ENCODE results near the gene IPCEF1. TPM values are rescaled to one million over a fixed set of nuclear protein-coding genes. Genes with fewer than 3 reads are reported as not detected.

IPCEF1 gene
- total and polyA plus RNA-seq, 4 donors, result 0.85 to 18.1 (median 3.6) TPM

DNA sequence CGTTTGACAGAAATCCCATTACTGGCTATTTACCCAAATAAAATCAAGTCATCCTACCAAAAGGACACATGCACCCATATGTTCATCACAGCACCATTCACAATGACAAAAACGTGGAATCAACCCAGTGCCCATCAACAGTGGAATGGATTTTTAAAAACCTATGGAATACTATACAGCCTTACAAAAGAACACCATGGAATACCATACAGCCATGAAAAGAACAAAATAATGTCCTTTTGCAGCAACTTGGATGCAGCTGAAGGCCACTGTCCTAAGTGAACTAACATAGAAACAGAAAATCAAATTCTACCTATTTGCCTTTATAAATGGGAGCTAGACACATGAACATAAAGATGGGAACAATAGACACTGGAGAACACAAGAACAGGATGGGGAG, 17.4 kb upstream of the IPCEF1 start:
- no peak overlapping the region for H3K9ac ChIP-seq (ENCODE audit: insufficient read depth in 1 of 2, low read length in 2 of 2)
- H3K4me1 ChIP-seq (ENCODE audit: control insufficient read depth in 5 of 5, insufficient read depth in 5 of 5, low read length in 5 of 5), result peaks cover 0 to 32% (median 0%) of the 10 kb centered on the region in 5 donors
- H3K27ac ChIP-seq (ENCODE audit: low read depth in 1 of 2, low read length in 1 of 2), result no peak overlapping the region
- no peak for ATAC-seq (ENCODE audit: insufficient read depth, low FRiP score)
- no peak overlapping the region for H3K4me3 ChIP-seq
- no peak for DNase-seq
- WGBS, 2 donors, result 78 to 97% methylated on average over 2 of the region's 2 CpGs
- TF ChIP-seq CTCF (IDR thresholded peaks at IDR 0.05; ENCODE audit: control extremely low read depth, extremely low read depth), result no peak
- H3K27me3 ChIP-seq (ENCODE audit: control insufficient read depth in 3 of 3, insufficient read depth in 3 of 3, low read length in 2 of 3), result no peaks in the 10 kb centered on the region
- no peaks in the 10 kb centered on the region for H3K36me3 ChIP-seq (ENCODE audit: control insufficient read depth in 4 of 4, insufficient read depth in 4 of 4, low read length in 4 of 4)
- H3K9me3 ChIP-seq (ENCODE audit: control insufficient read depth in 4 of 4, insufficient read depth in 3 of 4, low read length in 3 of 4), result no peaks in the 10 kb centered on the region

DNA sequence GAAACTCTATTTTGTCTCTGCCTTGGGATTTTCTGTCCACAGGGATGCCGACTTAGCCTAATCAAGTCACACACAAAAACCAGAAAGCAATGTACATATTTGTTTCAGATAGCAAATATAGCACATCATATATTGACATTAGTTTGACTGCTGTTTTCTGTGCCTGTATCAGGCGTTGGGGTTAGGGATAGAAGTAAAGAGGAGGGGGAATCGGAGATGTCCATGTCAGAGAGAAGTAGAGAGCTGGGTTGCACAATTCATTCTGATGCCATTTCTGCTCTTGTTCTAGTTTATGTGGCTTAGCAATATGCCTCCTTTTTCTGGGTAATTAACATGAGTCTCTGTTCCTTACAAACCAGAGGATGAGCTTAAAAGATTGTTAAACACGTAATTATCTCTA, 14.7 kb upstream of the IPCEF1 start:
- ATAC-seq (ENCODE audit: insufficient read depth, low FRiP score), result no peak
- Histone ChIP-seq H3K27me3 (ENCODE audit: control insufficient read depth in 3 of 3, insufficient read depth in 3 of 3, low read length in 2 of 3) (no peaks in the 10 kb centered on the region), H3K9me3 (ENCODE audit: control insufficient read depth in 4 of 4, insufficient read depth in 3 of 4, low read length in 3 of 4) (no peaks in the 10 kb centered on the region), H3K36me3 (ENCODE audit: control insufficient read depth in 4 of 4, insufficient read depth in 4 of 4, low read length in 4 of 4) (no peaks in the 10 kb centered on the region), H3K4me3 (no peak overlapping the region), H3K4me1 (ENCODE audit: control insufficient read depth in 5 of 5, insufficient read depth in 5 of 5, low read length in 5 of 5) (peaks cover 0 to 28% (median 0%) of the 10 kb centered on the region in 5 donors), H3K27ac (ENCODE audit: low read depth in 1 of 2, low read length in 1 of 2) (no peak overlapping the region), H3K9ac (ENCODE audit: insufficient read depth in 1 of 2, low read length in 2 of 2) (no peak overlapping the region)
- WGBS, 2 donors, result 57 to 78% methylated on average over 4 of the region's 4 CpGs
- DNase-seq, result peak in 2 of 3 donors; percentile 69 to 75
- no peak for TF ChIP-seq CTCF (IDR thresholded peaks at IDR 0.05; ENCODE audit: control extremely low read depth, extremely low read depth)

DNA sequence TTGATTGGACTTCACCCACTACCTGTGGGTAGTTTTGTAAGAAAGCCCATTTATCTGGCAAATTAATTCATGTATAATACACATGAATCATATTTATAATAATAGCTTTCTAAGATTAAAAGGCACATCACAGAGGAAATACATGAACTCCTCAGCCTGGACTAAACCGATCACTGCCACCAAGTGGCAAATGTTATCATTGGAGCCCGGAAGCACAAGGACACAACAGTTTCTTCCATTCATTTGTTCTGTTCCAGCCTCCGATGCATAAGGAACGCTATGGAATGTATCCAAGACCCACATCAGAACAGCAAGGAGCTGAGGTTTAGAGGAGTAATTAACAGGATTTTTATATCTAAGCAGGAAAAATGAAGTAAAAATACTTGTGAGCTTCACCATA, 13.9 kb upstream of the IPCEF1 start:
- H3K9me3 ChIP-seq (ENCODE audit: control insufficient read depth in 4 of 4, insufficient read depth in 3 of 4, low read length in 3 of 4), result no peaks in the 10 kb centered on the region
- H3K36me3 ChIP-seq (ENCODE audit: control insufficient read depth in 4 of 4, insufficient read depth in 4 of 4, low read length in 4 of 4), result no peaks in the 10 kb centered on the region
- H3K4me3 ChIP-seq, result no peak overlapping the region
- H3K27ac ChIP-seq (ENCODE audit: low read depth in 1 of 2, low read length in 1 of 2), result no peak overlapping the region
- DNase-seq (peak; percentile 65 to 88 (median 81)), ATAC-seq (ENCODE audit: insufficient read depth, low FRiP score) (no peak)
- no peaks in the 10 kb centered on the region for H3K27me3 ChIP-seq (ENCODE audit: control insufficient read depth in 3 of 3, insufficient read depth in 3 of 3, low read length in 2 of 3)
- H3K4me1 ChIP-seq (ENCODE audit: control insufficient read depth in 5 of 5, insufficient read depth in 5 of 5, low read length in 5 of 5), result peaks cover 0 to 28% (median 0%) of the 10 kb centered on the region in 5 donors
- H3K9ac ChIP-seq (ENCODE audit: insufficient read depth in 1 of 2, low read length in 2 of 2), result no peak overlapping the region
- TF ChIP-seq CTCF (IDR thresholded peaks at IDR 0.05; ENCODE audit: control extremely low read depth, extremely low read depth), result no peak
- 10 to 15% methylated on average over 4 of the region's 4 CpGs for WGBS, 2 donors
